CD4-positive, alpha-beta memory T cell (primary cell): ENCODE data around the gene UBXN11. TPM values are rescaled to one million over a fixed set of nuclear protein-coding genes. Genes with fewer than 3 reads are reported as not detected.

Experiments used
- CTCF ChIA-PET: fragments of 350-600 bp; sonication (Branson Sonifier 250); formaldehyde crosslinking; loops from one replicate; lab custom pipeline; 2021; ENCODE audit warnings: inconsistent platforms; ENCODE audit not compliant: partially characterized antibody; lab: Charles Lee
- POLR2A ChIA-PET: fragments of 350-600 bp; sonication (Branson Sonifier 250); formaldehyde crosslinking; loops from one replicate; lab custom pipeline; 2021; ENCODE audit not compliant: partially characterized antibody; lab: Charles Lee
- DNase-seq, 5 donors: peaks; one replicate each; pipeline versions ENCODE4 v3.0.0 to v3.0.0-alpha.2; 2020 to 2022; ENCODE audit warnings: mixed read lengths in 1 of 5
- H3K27ac ChIP-seq: one replicate; pipeline ENCODE4 v1.7.0; 2013; ENCODE audit warnings: low read depth, low read length
- H3K27me3 ChIP-seq: 2 replicates; pipeline ENCODE4 v1.7.0; 2013; ENCODE audit warnings: mild to moderate bottlenecking, low read length, moderate library complexity; ENCODE audit not compliant: insufficient read depth
- H3K36me3 ChIP-seq: 2 replicates; pipeline ENCODE4 v1.7.0; 2013; ENCODE audit warnings: mild to moderate bottlenecking, low read length, moderate library complexity; ENCODE audit not compliant: insufficient read depth
- H3K4me1 ChIP-seq: 2 replicates; pipeline ENCODE4 v1.7.0; 2013; ENCODE audit warnings: mild to moderate bottlenecking, low read length, moderate library complexity; ENCODE audit not compliant: insufficient read depth
- H3K4me3 ChIP-seq, 2 donors: one replicate each; pipeline ENCODE4 v1.7.0; 2013; ENCODE audit warnings: low read length in 2 of 2, mild to moderate bottlenecking in 1 of 2
- H3K9me3 ChIP-seq, 2 donors: one replicate each; pipeline ENCODE4 v1.7.0; 2013; ENCODE audit warnings: low read length in 2 of 2, control low read depth in 1 of 2; ENCODE audit not compliant: control insufficient read depth in 1 of 2
- H3K27ac Mint-ChIP-seq, 7 donors: one replicate each; pipeline ENCODE4 v1.8.0; 2020 to 2021; ENCODE audit warnings: mixed read lengths in 7 of 7, mild to moderate bottlenecking in 6 of 7, inconsistent platforms in 3 of 7, moderate library complexity in 3 of 7
- H3K27me3 Mint-ChIP-seq, 2 donors: one replicate each; pipeline ENCODE4 v1.8.0; 2020 to 2021; ENCODE audit warnings: mixed read lengths in 2 of 2
- H3K36me3 Mint-ChIP-seq, 2 donors: one replicate each; pipeline ENCODE4 v1.8.0; 2020 to 2021; ENCODE audit warnings: mixed read lengths in 2 of 2, inconsistent platforms in 1 of 2, mild to moderate bottlenecking in 1 of 2
- H3K4me1 Mint-ChIP-seq, 4 donors: one replicate each; pipeline ENCODE4 v1.8.0; 2020 to 2021; ENCODE audit warnings: mixed read lengths in 4 of 4, mild to moderate bottlenecking in 1 of 4
- H3K4me3 Mint-ChIP-seq, 8 donors: one replicate each; pipeline ENCODE4 v1.8.0; 2020 to 2021; ENCODE audit warnings: mixed read lengths in 8 of 8, mild to moderate bottlenecking in 7 of 8, moderate library complexity in 6 of 8, inconsistent platforms in 3 of 8
- H3K9me3 Mint-ChIP-seq, 8 donors: one replicate each; pipeline ENCODE4 v1.8.0; 2020 to 2021; ENCODE audit warnings: mixed read lengths in 8 of 8, mild to moderate bottlenecking in 5 of 8, inconsistent platforms in 3 of 8, moderate library complexity in 1 of 8
- intact Hi-C: fragments of 100-400 bp; cut with micrococcal nuclease; formaldehyde crosslinking; loops from one replicate; pipeline ENCODE4 v1.15.1; 2023
- polyA plus RNA-seq, 2 donors: library from polyadenylated mRNA; unstranded; fragments of 300-500 nt; fragmentation: Illumina TruSeq; gene quantifications; one replicate each; pipeline ENCODE4 v1.2.3, GENCODE V29; 2021
- total RNA-seq, 2 experiments: library from RNA; stranded (reverse); gene quantifications; one replicate each; pipeline ENCODE4 v1.2.3, GENCODE V29; 2021

UBXN11 gene
- total and polyA plus RNA-seq, 4 experiments from 2014 or later = 13.3 to 117 (median 66.4) TPM

GRCh38 chr1:26278303-26278702 is 28.1 kb downstream of the UBXN11 start:
- CTCF ChIA-PET = interaction anchor here (0.6 to 21.6 kb wide), 7 partner anchors 9 to 138 kb away, joined by 3 to 1027 read pairs (median 66); partner anchors contain the start of genes CD52 and UBXN11
- peaks cover 12% of the 10 kb centered on the region for H3K36me3 ChIP-seq
- no peak for DNase-seq

GRCh38 chr1:26277719-26278118 is 28.7 kb downstream of the UBXN11 start:
- Histone ChIP-seq H3K36me3 (peaks cover 12% of the 10 kb centered on the region), H3K27ac (peak overlapping the region; percentile 82), H3K4me1 (peaks cover 69% of the 10 kb centered on the region), H3K9me3 (no peaks in the 10 kb centered on the region), H3K4me3 (no peak overlapping the region), H3K27me3 (no peaks in the 10 kb centered on the region)
- Mint-ChIP-seq H3K4me1 (peaks cover 45 to 70% (median 59%) of the 10 kb centered on the region in 4 donors), H3K27me3 (no peaks in the 10 kb centered on the region), H3K9me3 (no peaks in the 10 kb centered on the region), H3K36me3 (peaks cover 12 to 43% of the 10 kb centered on the region in 2 donors), H3K4me3 (peak overlapping the region in 3 of 8 donors; percentile 50 to 89 (median 71)), H3K27ac (peak overlapping the region; percentile 94 to 100 (median 96))
- DNase-seq = no peak
- ChIA-PET POLR2A (interaction anchor here (0.5 to 38.6 kb wide), 9 partner anchors 10 to 194 kb away, joined by 3 to 3358 read pairs (median 8); partner anchors contain the start of genes CD52, HMGN2 and UBXN11), CTCF (interaction anchor here (0.6 to 21.6 kb wide), 9 partner anchors 9 to 139 kb away, joined by 3 to 1027 read pairs (median 63); partner anchors contain the start of genes CD52, UBXN11 and ZNF593)
- intact Hi-C loops = loop anchor here (2.0 kb wide), 2 partner anchors 43 to 193 kb away; partner anchors contain the start of gene CEP85

More at GRCh38 chr1:26278303-26278702, 28.1 kb downstream of the UBXN11 start:
- peak overlapping the region; percentile 82 for H3K27ac ChIP-seq
- no peak overlapping the region for H3K4me3 ChIP-seq
- Mint-ChIP-seq H3K4me3 (peak overlapping the region; percentile 34 to 89 (median 56)), H3K9me3 (no peaks in the 10 kb centered on the region), H3K4me1 (peaks cover 51 to 76% (median 64%) of the 10 kb centered on the region in 4 donors), H3K27ac (peak overlapping the region; percentile 94 to 98 (median 95)), H3K36me3 (peaks cover 9 to 46% of the 10 kb centered on the region in 2 donors), H3K27me3 (no peaks in the 10 kb centered on the region)
- no peaks in the 10 kb centered on the region for H3K27me3 ChIP-seq
- POLR2A ChIA-PET = interaction anchor here (0.5 to 38.6 kb wide), 9 partner anchors 10 to 193 kb away, joined by 3 to 3358 read pairs (median 8); partner anchors contain the start of genes CD52, HMGN2 and UBXN11
- intact Hi-C loops = no loop called here
- H3K9me3 ChIP-seq = no peaks in the 10 kb centered on the region
- H3K4me1 ChIP-seq = peaks cover 74% of the 10 kb centered on the region

- Histone ChIP-seq H3K27ac (peak overlapping the region; percentile 82), H3K27me3 (no peaks in the 10 kb centered on the region), H3K4me3 (no peak overlapping the region), H3K36me3 (peaks cover 12% of the 10 kb centered on the region), H3K4me1 (peaks cover 64% of the 10 kb centered on the region), H3K9me3 (no peaks in the 10 kb centered on the region)
- Mint-ChIP-seq H3K36me3 (peaks cover 14 to 40% of the 10 kb centered on the region in 2 donors), H3K27me3 (no peaks in the 10 kb centered on the region), H3K4me3 (peak overlapping the region in 5 of 8 donors; percentile 32 to 90 (median 64)), H3K4me1 (peaks cover 42 to 66% (median 54%) of the 10 kb centered on the region in 4 donors), H3K27ac (peak overlapping the region; percentile 94 to 100 (median 98)), H3K9me3 (no peaks in the 10 kb centered on the region)
- POLR2A ChIA-PET = interaction anchor here (1.0 to 38.6 kb wide), 7 partner anchors 11 to 101 kb away, joined by 4 to 3358 read pairs (median 19); partner anchors contain the start of genes CD52 and UBXN11
- no peak for DNase-seq
- CTCF ChIA-PET = interaction anchor here (0.8 to 21.6 kb wide), 13 partner anchors 10 to 143 kb away, joined by 3 to 1027 read pairs (median 22); partner anchors contain the start of genes CD52, CEP85, UBXN11 and ZNF593
- intact Hi-C loops = loop anchor here (2.0 kb wide), 2 partner anchors 42 to 194 kb away; partner anchors contain the start of gene CEP85
Observed at GRCh38 chr1:26277261-26277661, 29.2 kb downstream of the UBXN11 start.

GRCh38 chr1:26276432-26276838 is 30.0 kb downstream of the UBXN11 start:
- no peaks in the 10 kb centered on the region for H3K9me3 ChIP-seq
- H3K4me3 Mint-ChIP-seq = peak overlapping the region; percentile 15 to 90 (median 68)
- H3K36me3 ChIP-seq = peaks cover 6% of the 10 kb centered on the region
- peaks cover 37 to 58% (median 47%) of the 10 kb centered on the region in 4 donors for H3K4me1 Mint-ChIP-seq
- peak overlapping the region; percentile 94 to 100 (median 98) for H3K27ac Mint-ChIP-seq
- H3K4me3 ChIP-seq = no peak overlapping the region
- H3K9me3 Mint-ChIP-seq = no peaks in the 10 kb centered on the region
- peaks cover 56% of the 10 kb centered on the region for H3K4me1 ChIP-seq
- CTCF ChIA-PET = interaction anchor here (0.7 to 21.6 kb wide), 18 partner anchors 10 to 144 kb away, joined by 3 to 1027 read pairs (median 12); partner anchors contain the start of genes CD52, CEP85, UBXN11 and ZNF593
- H3K27me3 ChIP-seq = no peaks in the 10 kb centered on the region
- POLR2A ChIA-PET = interaction anchor here (0.6 to 38.6 kb wide), 15 partner anchors 12 to 164 kb away, joined by 3 to 3358 read pairs (median 8); partner anchors contain the start of genes CD52, CEP85, DHDDS and UBXN11
- intact Hi-C loops = loop anchor here (1.0 to 2.0 kb wide), 4 partner anchors 8 to 194 kb away; partner anchors contain the start of gene CEP85
- peak overlapping the region; percentile 82 for H3K27ac ChIP-seq
- no peaks in the 10 kb centered on the region for H3K27me3 Mint-ChIP-seq
- peaks cover 17 to 44% of the 10 kb centered on the region in 2 donors for H3K36me3 Mint-ChIP-seq
- DNase-seq = no peak

GRCh38 chr1:26275580-26276431 is 30.6 kb downstream of the UBXN11 start:
- CTCF ChIA-PET = interaction anchor here (0.7 to 21.6 kb wide), 21 partner anchors 11 to 260 kb away, joined by 3 to 1027 read pairs (median 8); partner anchors contain the start of genes CD52, CEP85, UBXN11 and ZNF593
- peak overlapping the region in 7 of 8 donors; percentile 64 to 90 (median 77) for H3K4me3 Mint-ChIP-seq
- H3K36me3 ChIP-seq = no peaks in the 10 kb centered on the region
- H3K27ac ChIP-seq = peak overlapping the region; percentile 82
- H3K4me3 ChIP-seq = no peak overlapping the region
- no peaks in the 10 kb centered on the region for H3K9me3 ChIP-seq
- no peaks in the 10 kb centered on the region for H3K27me3 Mint-ChIP-seq
- POLR2A ChIA-PET = interaction anchor here (0.6 to 38.6 kb wide), 18 partner anchors 12 to 156 kb away, joined by 3 to 3358 read pairs (median 6); partner anchors contain the start of genes CD52, CEP85, DHDDS and UBXN11
- H3K27me3 ChIP-seq = no peaks in the 10 kb centered on the region
- H3K9me3 Mint-ChIP-seq = no peaks in the 10 kb centered on the region
- peaks cover 49% of the 10 kb centered on the region for H3K4me1 ChIP-seq
- peak overlapping the region; percentile 94 to 100 (median 98) for H3K27ac Mint-ChIP-seq
- peak; percentile 68 to 91 (median 71) for DNase-seq
- H3K36me3 Mint-ChIP-seq = peaks cover 15 to 43% of the 10 kb centered on the region in 2 donors
- H3K4me1 Mint-ChIP-seq = peaks cover 32 to 51% (median 42%) of the 10 kb centered on the region in 4 donors
- intact Hi-C loops = loop anchor here (1.0 to 2.0 kb wide), 9 partner anchors 8 to 195 kb away; partner anchors contain the start of gene CEP85

GRCh38 chr1:26274801-26275425 is 31.5 kb downstream of the UBXN11 start:
- Mint-ChIP-seq H3K27ac (peak overlapping the region in 5 of 7 donors; percentile 20 to 94 (median 56)), H3K4me3 (peak overlapping the region in 1 of 8 donors; percentile 6), H3K9me3 (peaks cover 0 to 2% (median 0%) of the 10 kb centered on the region in 8 donors), H3K36me3 (peaks cover 21 to 48% of the 10 kb centered on the region in 2 donors), H3K4me1 (peaks cover 32 to 46% (median 39%) of the 10 kb centered on the region in 4 donors), H3K27me3 (no peaks in the 10 kb centered on the region)
- POLR2A ChIA-PET = interaction anchor here (0.9 to 38.6 kb wide), 14 partner anchors 13 to 157 kb away, joined by 3 to 3358 read pairs (median 6); partner anchors contain the start of genes CD52, DHDDS and UBXN11
- Histone ChIP-seq H3K9me3 (no peaks in the 10 kb centered on the region), H3K27me3 (no peaks in the 10 kb centered on the region), H3K27ac (no peak overlapping the region), H3K4me3 (no peak overlapping the region), H3K4me1 (peaks cover 45% of the 10 kb centered on the region), H3K36me3 (no peaks in the 10 kb centered on the region)
- intact Hi-C loops = loop anchor here (1.0 kb wide), 5 partner anchors 46 to 142 kb away; no protein-coding TSS in a partner anchor
- CTCF ChIA-PET = interaction anchor here (0.8 to 21.6 kb wide), 17 partner anchors 12 to 260 kb away, joined by 3 to 1027 read pairs (median 14); partner anchors contain the start of genes CD52, CEP85 and UBXN11
- DNase-seq = no peak
